HFF-Myc (cell line): ENCODE data around the gene AVPI1.
"Not testable (repeated sequence)": the region's sequence is repeated elsewhere in the genome, so short reads cannot be mapped to it uniquely, and the experiment has no call there.

Source experiments
- DNase-seq: peaks from one replicate; pipeline ENCODE4 v3.0.0-alpha.2; 2011; ENCODE audit warnings: low read depth; ENCODE audit errors: extremely low read depth
- H3K4me3 ChIP-seq: replicated peaks from 2 replicates; pipeline ENCODE4 v1.5.1; 2011; ENCODE audit warnings: low read depth, mild to moderate bottlenecking, control low read depth, low read length
- CTCF ChIP-seq: IDR thresholded peaks from 2 replicates; pipeline ENCODE4 v1.5.1; 2012; ENCODE audit warnings: mild to moderate bottlenecking, low read depth, low read length, control low read depth; ENCODE audit errors: missing control alignments

Gene AVPI1

GRCh38 chr10:97640174-97640867 is 46.7 kb downstream of the AVPI1 start, which contains the start of gene PI4K2A:
Gene PI4K2A (plus strand): TSS chr10:97640671. CDS start chr10:97640743, 72 bp downstream.
- peak; percentile 99 for DNase-seq
- TF ChIP-seq CTCF = no peak
- peak within 1 kb of the TSS; percentile 79 for H3K4me3 ChIP-seq

- not testable (repeated sequence) for DNase-seq, H3K4me3 ChIP-seq
Measured at GRCh38 chr10:97639090-97639489, 48.0 kb downstream of the AVPI1 start.

GRCh38 chr10:97635577-97635976 is 51.5 kb downstream of the AVPI1 start:
- no peak for DNase-seq
- no peak for TF ChIP-seq CTCF
- no peak overlapping the region for H3K4me3 ChIP-seq

GRCh38 chr10:97633921-97634320 is 53.1 kb downstream of the AVPI1 start:
- no peak for DNase-seq
- no peak for TF ChIP-seq CTCF
- H3K4me3 ChIP-seq = peak overlapping the region; percentile 94

GRCh38 chr10:97632949-97633884 is 53.8 kb downstream of the AVPI1 start, which contains the start of gene MORN4:
Gene MORN4 (minus strand): TSS chr10:97633500. CDS start chr10:97619653, 13,847 bp downstream.
- no peak for TF ChIP-seq CTCF
- DNase-seq = peak; percentile 85
- peak within 1 kb of the TSS; percentile 94 for H3K4me3 ChIP-seq

GRCh38 chr10:97631098-97631497 is 55.9 kb downstream of the AVPI1 start:
- TF ChIP-seq CTCF = no peak
- no peak for DNase-seq
- H3K4me3 ChIP-seq = no peak overlapping the region

GRCh38 chr10:97629289-97629688 is 57.8 kb downstream of the AVPI1 start:
- no peak for DNase-seq
- no peak overlapping the region for H3K4me3 ChIP-seq
- TF ChIP-seq CTCF = no peak
